Measurements from ENCODE around the gene SYT9.

- TF ChIP-seq ZNF274 (IDR thresholded peaks at IDR 0.05; ENCODE audit: low read depth, low read length) (no peak), YY1 (IDR thresholded peaks at IDR 0.05; ENCODE audit: insufficient read depth, insufficient read length) (no peak), SUZ12 (IDR thresholded peaks at IDR 0.05; ENCODE audit: extremely low read depth, insufficient read depth, insufficient read length) (peak; percentile 37)
These were observed 243 bp upstream of the SYT9 start for GRCh38 chr11:7251487-7251835.

Measured in NT2/D1 (cell line).